Retina (tissue), 1 donor: ENCODE measurements around the gene LRMDA.
A peak's percentile ranks its signal among the peaks of the same experiment; 100 is the strongest.

Source experiments
- DNase-seq: peaks from one replicate; pipeline ENCODE4 v3.0.0-alpha.2; 2016

The LRMDA gene

DNA sequence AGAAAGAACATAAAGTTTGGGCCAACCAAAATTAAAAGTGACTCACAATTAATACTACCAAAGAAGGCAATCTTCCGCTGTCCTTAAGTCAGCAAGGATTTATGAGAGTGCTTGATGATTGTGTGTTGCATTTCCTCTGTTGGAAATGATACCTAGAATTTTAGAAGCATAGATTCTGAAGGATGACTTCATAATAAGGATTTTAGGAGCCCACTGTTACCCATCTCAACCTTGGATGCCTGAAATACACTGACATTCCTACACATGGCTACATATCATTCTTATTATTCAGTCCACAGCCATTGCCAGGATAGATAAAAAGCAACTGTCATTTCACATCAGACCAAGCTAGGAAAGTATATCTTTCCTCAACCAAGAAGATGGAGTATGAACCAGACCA lies 823.8 kb downstream of the LRMDA start:
- DNase-seq, result no peak

DNA sequence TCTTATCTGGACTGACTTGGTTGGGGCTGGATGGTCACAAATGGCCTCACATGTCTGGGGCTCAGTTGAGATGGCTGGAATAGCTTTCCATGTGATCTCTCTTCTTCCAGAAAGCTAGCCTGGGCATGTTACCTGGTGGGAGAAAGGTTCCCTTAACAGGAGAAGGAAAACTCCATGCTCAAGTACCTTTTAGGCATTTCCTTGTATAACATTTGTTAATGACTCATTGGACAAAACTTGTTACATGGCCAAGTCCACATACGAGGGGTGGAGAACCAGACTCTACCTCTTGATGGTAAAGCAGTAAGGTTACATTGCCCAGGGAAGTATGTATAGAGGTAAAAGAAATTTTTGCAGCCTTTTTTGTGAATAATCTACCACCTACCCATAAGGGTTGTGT lies 826.4 kb downstream of the LRMDA start:
- DNase-seq, result no peak

DNA sequence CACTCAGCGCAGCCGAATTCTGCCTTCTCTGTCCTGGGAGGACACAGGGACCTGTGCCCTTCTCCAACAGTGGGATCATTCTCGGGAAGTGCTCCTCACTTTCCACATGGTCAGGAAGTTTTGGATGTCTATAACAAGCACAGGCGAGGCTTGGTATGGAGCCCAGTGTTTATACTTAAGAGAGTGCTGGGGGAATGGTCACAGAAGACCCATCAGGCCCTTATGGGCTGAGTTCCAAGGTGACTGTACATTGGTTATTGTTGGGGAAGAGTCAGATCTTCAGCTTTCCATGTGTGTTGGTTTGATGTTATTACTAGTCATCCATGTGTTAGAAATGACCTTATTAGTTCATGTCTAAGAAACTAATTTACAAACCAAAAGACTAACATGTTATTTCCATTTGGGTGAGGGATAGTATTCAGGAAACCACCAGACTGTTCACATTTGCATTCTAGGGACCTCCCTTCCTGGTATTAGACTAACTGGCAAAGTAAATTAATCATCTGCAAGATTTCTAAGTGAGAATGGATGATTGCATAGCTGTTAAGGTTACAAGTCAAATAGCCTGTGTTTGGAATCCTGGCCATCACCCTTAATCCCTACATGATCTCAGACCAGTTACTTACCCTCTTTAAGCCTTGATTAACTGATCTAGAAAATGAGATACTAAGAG lies 834.2 kb downstream of the LRMDA start:
- no peak for DNase-seq

DNA sequence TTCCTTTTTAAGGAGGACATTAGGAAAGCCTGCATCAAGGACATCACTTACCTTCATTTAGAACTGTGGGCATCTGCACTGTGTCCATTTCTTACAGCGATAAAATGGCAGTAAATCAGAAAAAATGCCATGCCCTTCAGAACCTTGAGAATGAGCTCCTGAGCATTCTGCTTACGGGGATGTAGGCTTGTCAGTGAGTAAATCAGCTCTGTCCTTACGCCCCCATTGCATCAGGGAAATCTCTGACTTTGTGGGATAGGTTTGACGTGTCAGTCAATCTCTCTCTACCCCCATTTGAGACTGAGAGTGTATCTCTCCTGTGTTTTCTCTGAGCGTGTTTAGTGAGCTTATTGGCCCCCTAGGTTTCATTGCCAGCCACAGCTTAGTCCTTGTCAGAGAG lies 837.1 kb downstream of the LRMDA start:
- no peak for DNase-seq

DNA sequence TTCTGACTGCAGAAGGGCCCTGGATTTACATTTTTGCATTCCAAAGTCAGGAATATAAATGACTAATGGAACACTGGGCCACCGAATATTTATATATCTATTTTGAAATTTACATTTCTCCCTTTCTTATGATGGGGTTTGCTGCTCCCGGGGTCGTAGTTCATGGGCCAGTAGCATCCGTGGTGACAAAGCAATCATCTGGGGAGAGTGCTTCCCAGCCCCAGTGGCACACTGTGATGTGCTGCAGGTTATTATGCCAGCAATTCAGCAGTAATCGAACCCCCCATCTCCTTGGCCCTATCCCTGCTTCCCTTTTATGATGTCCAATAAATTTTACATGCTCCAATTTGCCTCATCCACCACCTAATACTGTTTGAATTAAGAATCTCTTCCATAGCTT lies 837.5 kb downstream of the LRMDA start:
- no peak for DNase-seq

DNA sequence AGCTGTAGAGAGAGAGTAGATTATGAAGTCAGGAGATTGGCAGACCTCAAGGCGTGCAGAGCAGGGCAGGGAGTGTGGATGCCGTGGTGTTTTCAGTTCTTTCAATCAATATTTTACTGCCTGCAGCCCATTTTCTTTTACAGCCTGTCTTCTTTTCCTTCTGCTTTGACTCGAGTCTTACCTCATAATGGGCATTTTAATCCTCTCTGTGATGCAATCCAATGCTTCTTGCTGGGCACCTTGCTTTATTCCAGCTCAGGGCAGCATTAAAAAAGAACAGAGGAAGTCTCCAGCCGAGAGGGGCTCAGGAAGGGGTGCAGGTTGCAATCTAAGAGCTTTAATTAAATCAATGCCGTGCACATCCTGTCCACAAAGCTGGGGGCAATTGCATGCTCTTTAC lies 839.0 kb downstream of the LRMDA start:
- DNase-seq, result no peak

DNA sequence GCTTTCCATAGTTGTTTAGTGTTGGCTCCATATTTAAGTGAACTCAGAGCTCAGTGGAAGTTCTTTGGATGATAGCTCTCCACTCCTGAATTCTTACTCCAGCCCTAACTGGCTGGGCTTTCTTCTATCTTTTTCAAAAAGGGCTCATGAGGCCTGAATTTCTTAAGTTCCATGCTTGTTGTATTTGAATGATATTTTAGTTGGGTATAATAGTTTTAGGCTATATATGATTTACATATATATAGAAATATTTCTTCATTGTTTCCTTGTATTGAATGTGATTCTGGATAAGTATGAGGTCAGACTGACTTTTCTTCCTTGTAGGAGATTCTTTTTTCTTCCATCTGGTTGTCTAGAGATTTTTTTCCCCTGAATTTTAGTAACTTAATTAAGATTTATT lies 843.5 kb downstream of the LRMDA start:
- no peak for DNase-seq

DNA sequence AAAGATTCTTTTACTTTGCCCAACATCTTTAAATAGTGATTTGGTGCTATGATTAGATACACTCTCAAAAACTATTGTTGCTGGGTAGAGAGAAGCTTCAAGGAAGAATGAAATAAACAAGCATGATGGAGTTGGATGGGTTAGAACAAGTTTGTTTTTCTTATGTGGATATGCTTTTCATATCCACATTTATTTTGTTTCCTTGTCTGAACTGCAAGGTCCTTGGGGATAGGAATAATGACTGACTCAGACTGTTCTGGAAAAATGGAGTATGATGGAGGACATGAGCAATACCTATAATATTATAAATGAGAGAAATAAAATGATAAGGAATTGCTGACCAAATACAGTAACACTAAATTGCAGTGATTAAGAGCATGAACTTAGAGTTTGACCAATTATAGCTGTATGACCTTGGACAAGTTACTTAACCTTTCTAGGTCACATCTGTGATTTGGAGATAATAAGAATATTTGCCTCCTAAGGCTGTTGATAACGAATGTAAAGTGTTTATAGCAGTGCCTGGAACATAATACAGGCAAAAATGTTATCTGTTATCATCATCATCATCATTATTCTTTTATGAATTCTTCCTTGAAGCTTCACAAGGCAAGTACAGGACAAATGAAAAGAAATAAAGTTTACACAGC lies 847.5 kb downstream of the LRMDA start:
- DNase-seq, result no peak

DNA sequence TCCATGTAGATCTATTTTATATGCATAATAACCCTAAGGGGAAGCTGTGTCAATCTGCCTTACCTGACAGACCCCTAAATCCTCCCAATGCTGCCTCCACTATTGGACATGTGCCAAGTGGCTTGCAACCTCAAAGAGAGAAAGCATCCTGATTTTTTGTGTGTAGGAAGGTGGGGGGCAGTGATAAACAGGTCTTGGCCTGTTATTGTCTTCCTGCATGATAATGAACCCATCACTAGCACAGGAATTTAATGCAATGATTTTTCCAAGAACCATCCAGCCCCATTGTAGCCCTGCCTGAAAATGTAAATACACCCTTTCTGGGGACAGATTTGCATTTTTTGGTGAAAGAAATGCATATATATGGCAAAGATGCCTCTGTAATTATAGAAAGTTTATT lies 850.2 kb downstream of the LRMDA start:
- no peak for DNase-seq

DNA sequence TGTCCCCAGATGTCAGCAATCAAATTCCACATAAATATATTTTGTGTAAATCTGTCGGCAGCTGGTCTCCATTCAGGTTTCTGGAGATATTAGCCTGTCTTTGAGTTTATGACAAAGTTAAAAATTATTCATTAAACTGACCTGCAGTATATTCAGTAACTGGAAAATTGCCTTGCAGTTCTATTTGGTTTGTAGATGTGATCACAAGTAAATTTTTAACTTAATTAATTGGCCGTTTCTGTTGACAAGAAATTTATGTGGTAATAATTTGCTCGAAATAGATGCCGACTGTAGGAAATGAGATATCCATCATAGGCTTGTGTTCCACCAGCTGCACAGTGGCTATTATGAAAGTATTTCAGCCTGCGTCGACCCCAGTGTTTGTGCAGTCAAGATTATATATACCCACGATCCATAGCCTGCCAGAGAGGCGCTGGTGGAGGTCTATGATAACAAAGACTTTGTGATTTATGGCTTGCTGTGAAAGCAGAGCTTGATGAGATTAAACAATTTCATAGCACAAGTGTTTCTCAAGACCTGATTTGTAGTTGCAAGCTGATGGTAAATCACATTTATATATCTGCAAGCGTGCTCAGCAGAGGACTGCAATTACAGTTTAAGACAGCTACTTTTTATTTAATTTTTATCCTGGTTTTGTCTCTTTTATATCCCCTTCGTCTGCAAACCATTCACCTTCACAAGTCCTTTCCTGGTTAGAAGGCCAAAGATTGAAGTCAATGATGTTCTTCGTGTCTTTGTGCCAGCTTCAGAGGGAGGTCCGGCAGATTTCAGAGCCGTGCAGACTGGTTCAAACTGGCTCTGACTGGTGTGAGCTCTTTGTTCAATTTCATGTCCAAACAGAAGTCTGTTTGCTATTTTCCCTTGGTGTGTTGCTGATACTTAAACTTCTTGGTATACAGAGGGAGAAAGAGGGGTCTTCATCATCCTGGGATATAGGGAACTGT lies 850.9 kb downstream of the LRMDA start:
- DNase-seq, result no peak

DNA sequence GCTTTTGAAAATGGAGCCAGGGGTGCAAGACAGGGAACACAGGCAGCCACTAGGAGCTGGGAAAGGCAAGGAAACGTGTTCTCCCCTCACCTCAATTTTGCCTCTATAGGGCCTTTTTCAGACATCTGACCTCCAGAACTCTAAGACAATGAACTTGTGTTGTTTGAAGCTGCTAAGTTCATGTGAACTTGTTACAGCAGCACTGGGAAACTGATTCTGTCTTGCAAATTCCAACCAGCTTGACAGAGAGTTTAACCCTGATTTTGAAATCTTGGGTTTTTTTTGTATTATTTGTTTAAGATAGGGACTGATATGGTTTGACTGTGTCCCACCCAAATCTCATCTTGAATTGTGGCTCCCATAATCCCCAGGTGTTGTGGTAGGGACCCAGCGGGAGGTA lies 852.9 kb downstream of the LRMDA start:
- no peak for DNase-seq

DNA sequence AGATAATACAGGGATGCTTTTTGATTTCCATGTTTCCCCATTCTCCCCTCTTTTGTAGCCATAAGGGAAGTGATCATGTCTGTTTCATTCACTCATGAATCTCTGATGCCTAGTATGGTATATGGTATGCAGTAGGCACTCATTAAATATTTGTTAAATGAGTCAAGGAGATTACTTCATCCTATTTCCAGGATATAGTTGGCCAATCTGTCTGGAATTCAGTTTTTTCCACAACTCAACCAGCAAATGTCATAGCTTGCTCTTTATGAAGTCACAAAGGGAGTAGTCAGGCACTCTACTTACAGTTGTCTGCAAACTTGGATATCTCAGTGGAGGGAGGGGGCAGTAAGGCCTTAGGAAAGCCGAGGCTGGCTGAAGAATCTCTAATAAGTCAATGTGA lies 853.6 kb downstream of the LRMDA start:
- DNase-seq, result no peak

DNA sequence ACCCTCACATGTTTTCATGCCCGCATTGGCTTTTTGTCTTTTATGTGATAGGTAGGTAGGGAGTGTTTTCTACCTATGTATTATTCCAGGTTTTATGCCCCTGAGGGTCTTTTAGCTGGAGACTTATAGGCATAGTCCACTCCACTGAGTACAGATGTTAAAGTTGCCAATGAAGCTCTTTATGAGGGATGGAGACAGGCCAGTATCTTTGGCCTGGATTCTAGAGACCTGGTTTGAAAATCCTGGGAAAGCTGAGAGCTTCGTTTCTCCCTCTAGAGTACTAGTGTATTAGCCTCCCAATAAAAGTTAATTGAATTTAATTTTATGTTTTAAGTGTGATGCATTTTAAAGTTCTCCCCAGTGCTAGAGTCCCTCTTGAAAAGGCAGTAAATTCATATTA lies 854.1 kb downstream of the LRMDA start:
- DNase-seq, result no peak

DNA sequence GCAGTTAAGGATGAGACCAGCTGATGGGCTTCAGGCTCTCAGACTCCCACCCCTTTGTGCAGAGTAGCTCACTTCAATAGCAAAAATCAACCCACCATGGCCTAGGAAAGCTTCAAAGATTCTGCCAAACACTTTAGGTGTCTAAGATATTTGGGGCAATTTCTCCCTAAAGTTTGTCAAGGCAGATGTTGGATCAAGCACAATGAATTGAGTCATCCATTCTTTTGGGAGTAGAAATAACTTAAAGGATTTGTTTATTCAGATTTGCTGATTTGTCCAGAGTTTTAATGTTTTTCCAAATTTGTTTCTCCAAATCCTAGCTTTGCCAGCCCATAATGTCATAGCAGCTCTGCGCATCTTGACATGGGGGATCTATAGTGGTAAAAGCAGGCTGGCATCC lies 855.1 kb downstream of the LRMDA start:
- DNase-seq, result no peak

DNA sequence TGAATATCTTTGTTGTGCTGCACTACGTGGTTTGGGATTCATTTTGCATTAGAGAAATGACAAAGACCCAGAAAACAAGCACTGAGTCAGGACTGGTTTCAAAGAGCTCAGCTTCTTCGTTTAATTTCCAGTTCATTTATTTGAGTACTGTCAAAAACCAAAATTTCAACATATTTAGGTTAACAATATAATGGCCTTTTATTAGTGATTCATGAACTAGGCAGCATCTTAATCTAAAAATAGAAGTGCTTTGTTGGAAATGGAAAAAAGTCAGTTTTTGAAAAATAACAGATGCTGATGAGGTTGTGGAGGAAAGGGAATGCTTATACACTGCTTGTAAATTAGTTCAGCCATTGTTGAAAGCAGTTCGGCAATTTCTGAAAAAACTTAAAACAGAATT lies 856.4 kb downstream of the LRMDA start:
- no peak for DNase-seq

DNA sequence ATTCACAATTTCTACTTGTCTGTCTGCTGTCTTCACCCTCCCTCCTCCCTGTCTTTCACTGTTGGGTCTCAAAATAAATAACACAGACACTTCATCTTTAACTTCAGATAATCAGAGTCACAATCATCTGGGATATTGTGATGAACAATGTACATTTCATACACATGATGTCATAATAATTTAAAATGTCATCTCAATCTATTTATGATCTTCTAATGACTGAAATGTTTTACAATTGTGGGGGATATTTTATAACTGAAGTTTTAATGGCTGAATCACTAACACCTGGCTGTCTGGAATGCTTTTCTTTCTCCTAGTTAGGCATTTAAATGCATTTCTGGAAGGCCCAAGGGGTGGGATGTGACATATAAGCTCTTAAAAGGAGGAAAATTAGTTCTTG lies 859.8 kb downstream of the LRMDA start:
- DNase-seq, result no peak

DNA sequence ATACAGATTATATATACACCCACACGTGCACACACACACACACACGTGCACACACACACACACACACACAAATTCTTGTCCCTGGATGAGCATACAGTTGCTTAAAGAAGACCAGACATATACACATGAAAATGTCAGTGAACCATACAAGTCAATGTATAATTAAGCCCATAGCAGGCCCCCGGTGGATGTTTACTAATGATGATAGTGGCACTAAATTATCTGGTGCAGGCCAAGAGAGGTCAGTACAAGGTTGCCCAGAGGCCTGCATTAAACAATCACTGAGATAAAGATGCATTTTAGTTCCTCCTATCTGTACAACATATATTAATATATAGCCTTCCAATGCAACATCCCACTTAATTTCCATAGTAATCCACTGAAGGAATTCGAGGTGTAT lies 860.5 kb downstream of the LRMDA start:
- DNase-seq, result no peak

DNA sequence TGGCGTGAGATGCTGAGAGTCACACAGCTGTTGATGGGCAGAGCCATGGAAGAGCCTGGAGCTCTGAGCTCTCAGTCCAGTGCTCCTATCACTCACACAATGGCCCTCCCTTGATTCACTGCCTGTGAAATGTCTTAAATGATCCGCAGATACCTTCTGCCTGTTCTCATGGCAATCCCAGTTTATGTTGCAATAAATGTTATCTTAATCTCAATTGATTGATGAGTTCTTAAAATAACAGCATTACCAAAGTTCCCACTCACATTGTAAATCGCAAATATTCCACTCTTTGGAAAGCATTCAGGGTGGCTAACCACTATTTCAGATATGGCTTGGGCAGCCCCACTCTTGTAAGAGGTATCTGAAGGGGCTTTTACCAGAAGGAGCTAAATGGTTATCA lies 865.5 kb downstream of the LRMDA start:
- no peak for DNase-seq

DNA sequence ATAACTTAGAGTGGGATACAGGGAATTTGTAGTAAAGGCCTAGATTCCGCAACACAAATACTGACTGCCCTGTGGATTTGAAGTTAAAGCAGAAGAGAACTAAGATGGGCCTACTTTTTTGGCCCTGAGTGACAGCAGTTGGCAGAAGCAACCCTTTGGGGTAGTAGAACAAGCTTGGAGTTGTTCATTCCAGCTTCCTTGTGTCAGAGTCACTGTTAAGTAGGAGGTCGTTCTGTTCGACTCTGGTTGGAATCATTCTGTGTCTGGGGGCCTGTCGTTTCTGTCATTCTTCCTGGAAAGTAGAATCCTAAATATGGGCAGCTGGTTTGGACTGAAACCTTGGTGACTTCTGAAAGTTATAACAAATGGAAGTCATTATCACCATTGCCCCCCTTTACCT lies 865.9 kb downstream of the LRMDA start:
- DNase-seq, result no peak

DNA sequence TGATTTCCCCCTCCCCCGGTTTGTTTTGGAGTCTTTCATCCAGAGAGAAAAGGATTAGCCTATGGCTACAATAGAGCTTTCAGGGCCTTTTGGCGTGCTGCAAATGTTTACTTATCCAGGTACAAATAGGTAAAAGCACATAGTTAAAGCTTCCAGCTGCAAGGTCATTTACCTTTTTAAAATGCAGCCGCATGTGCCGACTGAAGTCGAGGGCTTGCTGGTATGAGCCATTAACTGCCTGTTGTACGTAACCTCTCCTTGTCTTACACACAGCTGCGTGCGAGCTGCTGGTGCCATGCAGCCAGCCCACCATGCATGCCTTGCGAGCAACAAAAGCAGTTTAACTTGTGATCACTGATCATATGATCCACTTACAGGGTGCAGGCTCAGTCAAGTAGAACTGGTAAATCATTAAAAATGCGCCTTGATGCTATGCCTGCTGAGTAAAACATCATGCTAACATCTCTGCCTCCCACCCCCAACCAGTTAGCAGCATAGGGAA lies 866.4 kb downstream of the LRMDA start:
- peak; percentile 56 for DNase-seq

DNA sequence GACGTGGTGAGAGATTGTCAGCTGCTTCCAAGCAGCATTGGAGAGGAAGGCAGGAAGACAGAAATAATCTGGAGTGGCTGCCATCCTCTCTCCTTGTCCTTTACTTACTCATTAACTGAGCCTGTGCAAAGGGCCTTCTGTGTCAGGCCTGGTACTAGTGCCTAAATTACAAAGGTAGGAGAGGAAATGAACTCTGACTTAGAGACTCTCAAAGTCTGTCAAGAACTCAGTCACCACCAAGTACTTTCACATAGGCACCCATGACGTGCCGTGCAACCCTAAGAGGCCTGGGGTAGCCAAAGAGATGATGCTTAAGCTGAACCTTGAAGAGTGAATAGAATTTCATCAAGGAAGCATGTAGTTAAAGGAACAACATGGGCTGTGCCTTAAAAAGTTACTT lies 866.9 kb downstream of the LRMDA start:
- DNase-seq, result no peak

DNA sequence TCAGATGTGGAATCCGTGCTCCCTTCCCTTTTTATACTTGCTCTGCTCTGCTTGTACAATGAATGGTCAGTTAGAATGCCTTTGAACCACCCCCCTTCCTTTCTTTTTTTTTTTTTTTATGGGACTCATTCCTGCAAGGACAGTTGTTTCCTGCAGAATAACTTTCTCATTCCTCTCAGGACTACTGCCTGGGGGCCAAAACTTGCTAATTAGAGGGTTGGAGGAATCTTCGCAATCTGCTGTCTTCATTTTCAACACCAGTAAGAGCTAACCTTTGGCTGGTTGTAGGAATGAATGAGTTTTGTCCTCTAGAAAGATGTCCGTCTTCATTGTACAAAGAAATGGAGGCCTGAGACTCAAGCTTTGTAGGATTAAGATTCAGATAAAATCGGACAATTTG lies 868.1 kb downstream of the LRMDA start:
- DNase-seq, result no peak

DNA sequence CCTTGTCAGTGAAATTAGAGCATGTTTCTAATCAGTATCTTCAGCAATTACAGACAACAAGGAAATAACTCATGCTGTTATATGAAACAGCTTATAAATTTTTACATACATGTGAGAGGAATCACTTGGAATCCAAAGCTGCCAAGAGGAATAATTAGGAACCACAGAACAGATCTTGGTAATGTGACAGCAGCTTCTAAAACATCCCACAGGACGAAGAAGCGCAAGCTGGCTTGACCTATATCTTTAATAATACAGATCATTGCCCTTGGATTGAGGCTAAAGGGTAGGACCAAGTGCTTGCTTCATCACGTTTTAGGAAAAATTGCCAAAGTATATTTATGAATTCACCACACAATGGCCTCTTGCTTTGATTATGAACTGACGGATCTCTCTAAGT lies 869.8 kb downstream of the LRMDA start:
- DNase-seq, result no peak

DNA sequence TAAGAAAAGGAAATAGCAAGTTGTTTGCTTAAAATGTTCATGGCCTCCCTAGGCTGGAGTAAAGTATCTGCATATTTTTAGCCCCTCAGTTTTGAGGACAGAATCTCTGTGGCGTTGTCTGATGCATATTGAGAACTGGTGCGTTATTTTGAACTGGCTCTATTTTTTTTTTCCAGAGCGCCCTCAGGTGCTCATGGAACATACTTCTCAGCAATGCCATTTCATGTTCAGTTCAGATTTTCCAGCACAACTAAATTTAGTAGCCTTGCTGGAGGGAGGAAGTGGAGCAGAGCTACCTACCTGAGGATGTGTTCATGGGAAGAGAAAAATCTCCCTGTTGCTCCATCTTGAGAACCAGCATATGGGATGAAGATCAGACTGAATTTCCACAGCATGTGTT lies 870.5 kb downstream of the LRMDA start:
- DNase-seq, result peak; percentile 19
